H1 (cell line): Measurements from ENCODE around the gene CS. TPM values are rescaled to one million over a fixed set of nuclear protein-coding genes. Genes with fewer than 3 reads are reported as not detected.

Experiments used
- HDAC6 ChIP-seq: IDR thresholded peaks from one replicate; pipeline ENCODE4 v1.7.1; 2012; ENCODE audit warnings: low read depth, mild to moderate bottlenecking, inconsistent platforms, low read length, moderate library complexity
- MAFK ChIP-seq: IDR thresholded peaks from 2 replicates; pipeline ENCODE4 v1.6.1; 2012; ENCODE audit warnings: low read depth, mild to moderate bottlenecking, improper control_type of control experiment, low read length
- RBBP5 ChIP-seq: IDR thresholded peaks from 2 replicates; pipeline ENCODE4 v1.7.1; 2012; ENCODE audit warnings: low read depth, mild to moderate bottlenecking, inconsistent platforms, low read length, moderate library complexity, borderline replicate concordance
- polyA plus RNA-seq, 7 experiments: library from polyadenylated mRNA; depleted of rRNA in 3 of 7; stranded (reverse) in 5 of 7; unstranded in 2 of 7; fragments of >200 nt in 5 of 7; fragments of 200-250 nt in 2 of 7; gene quantifications; 1 replicate in 5 of 7; 2 replicates in 1 of 7; 4 replicates in 1 of 7; pipeline versions ENCODE4 v1.2.1 to v1.2.3, GENCODE V29; 2011 to 2013; ENCODE audit warnings: missing spikeins in 2 of 7, mixed read lengths in 2 of 7
- total RNA-seq: library from RNA; stranded (reverse); fragmentation: NEBNext Ultra II Directional; extraction: Animal tissue kit (Norgen Biotek cat#: 25700); gene quantifications from 2 replicates; pipeline ENCODE4 v1.2.1, GENCODE V29; 2021

Gene CS
- total and polyA plus RNA-seq, 2 of the 8 experiments (the other 6 are each of a cell fraction or from before 2014, with no cell fraction given), result 96.6 to 238 TPM

- TF ChIP-seq RBBP5 (no peak), MAFK (no peak), HDAC6 (no peak)
Observed at GRCh38 chr12:56326533-56326932, 26.4 kb upstream of the CS start (continued).
